SW480 (cell line): Measurements from ENCODE around the gene STARD8.
"Not testable (repeated sequence)": the region's sequence is repeated elsewhere in the genome, so short reads cannot be mapped to it uniquely, and the experiment has no call there.

ENCODE experiments used
- DNase-seq: peaks from one replicate; pipeline ENCODE4 v3.0.0-alpha.2; 2016; ENCODE audit warnings: low spot score

The STARD8 gene, protein sequence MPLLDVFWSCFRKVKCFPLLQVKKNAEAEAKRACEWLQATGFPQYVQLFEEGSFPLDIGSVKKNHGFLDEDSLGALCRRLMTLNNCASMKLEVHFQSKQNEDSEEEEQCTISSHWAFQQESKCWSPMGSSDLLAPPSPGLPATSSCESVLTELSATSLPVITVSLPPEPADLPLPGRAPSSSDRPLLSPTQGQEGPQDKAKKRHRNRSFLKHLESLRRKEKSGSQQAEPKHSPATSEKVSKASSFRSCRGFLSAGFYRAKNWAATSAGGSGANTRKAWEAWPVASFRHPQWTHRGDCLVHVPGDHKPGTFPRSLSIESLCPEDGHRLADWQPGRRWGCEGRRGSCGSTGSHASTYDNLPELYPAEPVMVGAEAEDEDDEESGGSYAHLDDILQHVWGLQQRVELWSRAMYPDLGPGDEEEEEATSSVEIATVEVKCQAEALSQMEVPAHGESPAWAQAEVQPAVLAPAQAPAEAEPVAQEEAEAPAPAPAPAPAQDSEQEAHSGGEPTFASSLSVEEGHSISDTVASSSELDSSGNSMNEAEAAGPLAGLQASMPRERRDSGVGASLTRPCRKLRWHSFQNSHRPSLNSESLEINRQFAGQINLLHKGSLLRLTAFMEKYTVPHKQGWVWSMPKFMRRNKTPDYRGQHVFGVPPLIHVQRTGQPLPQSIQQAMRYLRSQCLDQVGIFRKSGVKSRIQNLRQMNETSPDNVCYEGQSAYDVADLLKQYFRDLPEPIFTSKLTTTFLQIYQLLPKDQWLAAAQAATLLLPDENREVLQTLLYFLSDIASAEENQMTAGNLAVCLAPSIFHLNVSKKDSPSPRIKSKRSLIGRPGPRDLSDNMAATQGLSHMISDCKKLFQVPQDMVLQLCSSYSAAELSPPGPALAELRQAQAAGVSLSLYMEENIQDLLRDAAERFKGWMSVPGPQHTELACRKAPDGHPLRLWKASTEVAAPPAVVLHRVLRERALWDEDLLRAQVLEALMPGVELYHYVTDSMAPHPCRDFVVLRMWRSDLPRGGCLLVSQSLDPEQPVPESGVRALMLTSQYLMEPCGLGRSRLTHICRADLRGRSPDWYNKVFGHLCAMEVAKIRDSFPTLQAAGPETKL

DNA sequence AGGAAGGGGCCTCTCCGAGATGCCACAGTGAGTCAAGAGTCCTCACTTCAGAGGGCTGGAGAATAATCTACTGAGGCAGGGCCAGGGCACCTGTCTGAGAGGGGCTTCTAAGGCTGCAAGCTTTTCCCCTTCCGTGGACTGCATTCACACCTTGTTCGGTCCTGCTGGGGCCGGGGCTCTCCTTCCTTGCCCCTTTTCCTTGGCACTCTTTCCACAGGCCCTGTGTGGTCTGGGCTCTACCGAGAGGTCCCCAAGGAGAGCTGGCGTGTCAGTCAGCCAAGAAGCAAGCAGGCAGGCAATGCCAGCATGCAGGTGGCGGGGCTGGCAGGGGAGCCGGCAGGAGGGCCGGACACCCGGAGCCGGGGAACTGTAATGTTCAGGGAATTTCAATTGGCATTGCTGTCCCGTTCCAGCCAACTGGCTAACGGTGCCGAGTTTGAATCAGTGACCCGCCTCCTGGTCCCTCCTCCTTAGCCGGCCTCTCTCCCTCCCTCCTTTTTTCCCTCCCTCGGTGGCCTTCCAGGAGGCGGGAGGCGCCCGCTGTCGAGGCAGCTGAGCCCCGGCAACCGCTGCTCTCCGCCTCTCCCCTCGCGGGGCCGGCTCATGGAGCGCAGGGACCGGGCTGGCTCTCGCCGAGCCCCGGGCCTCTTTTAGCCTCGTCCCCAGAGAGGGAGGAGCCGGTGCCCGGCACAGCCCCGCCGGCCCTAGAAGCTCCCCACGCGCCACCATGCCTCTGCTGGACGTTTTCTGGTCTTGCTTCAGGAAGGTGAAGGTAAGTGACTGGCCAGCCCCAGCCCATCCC, at the start of gene STARD8:
TSS of gene STARD8 (plus strand) at position 511 of the 802 bp plus-strand sequence. CDS start at position 728, 217 bp downstream.
- peak; percentile 45 for DNase-seq

DNA sequence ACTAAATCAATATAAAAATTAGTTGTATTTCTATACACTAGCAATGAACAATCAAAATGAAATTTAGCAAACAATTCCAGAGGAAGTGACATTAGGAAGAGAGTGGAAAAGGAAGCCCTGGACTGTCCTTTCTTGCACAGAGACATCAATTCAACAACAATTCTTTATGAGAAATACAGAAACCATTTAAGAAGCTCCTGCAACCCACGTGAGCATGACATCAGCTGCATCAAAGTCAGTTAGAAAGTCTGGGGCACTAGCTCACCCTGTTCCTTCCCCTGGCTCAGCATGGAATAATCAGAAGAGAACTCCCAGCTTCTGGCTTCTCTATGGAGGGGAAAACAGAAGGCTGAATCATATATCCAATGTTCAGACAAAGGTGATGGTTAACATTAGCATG, 48.6 kb upstream of the STARD8 start:
- no peak for DNase-seq

DNA sequence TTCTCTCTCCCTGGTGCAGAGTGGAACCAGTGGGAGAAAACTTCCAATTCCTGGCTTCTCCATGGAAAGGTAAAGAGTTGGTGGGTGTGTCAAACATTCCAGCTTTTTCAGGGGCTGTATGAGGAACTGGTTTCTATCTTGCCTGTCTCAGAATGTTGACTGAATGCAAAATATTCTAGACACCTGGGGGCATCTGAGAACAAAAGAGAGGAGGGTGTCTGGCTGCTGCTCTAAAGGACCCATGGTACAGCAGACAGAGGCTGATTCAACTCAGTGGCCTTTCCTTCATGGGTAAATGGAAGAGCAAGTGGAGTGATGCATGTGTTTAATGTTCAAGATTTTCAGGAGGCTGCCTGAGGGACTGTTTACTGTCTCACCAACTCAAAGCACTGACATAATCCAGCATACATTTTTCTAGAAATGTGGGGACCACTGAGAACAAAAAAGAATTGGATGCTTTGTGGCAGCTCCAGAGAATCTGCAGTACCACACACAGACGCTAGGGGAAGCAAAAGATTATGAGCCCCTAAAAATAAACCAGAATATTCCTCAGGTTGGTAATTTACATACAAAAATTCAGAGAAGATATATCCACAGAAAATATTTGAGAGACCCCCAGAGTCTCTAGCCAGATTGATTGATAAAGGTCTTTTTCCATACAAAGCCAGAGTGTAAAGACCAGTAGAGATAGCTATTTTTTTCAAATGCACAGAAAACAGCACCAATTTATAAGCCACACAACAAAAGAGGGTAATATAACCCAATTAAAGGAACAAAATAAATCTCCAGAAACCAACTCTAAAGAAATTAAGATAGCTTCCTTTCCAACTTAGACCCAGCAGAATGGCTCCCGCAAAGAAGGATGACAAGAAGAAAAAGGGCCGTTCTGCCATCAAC, 48.0 kb upstream of the STARD8 start:
- peak; percentile 3 for DNase-seq

DNA sequence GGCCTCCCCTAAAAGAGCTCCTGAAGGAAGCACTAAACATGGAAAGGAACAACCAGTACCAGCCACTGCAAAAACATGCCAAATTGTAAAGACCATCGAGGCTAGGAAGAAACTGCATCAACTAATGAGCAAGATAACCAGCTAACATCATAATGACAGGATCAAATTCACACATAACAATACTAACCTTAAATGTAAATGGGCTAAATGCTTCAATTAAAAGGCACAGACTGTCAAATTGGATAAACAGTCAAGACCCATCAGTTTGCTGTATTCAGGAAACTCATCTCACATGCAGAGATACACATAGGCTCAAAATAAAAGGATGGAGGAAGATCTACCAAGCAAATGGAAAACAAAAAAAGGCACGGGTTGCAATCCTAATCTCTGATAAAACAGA, 43.2 kb upstream of the STARD8 start:
- DNase-seq = not testable (repeated sequence)

DNA sequence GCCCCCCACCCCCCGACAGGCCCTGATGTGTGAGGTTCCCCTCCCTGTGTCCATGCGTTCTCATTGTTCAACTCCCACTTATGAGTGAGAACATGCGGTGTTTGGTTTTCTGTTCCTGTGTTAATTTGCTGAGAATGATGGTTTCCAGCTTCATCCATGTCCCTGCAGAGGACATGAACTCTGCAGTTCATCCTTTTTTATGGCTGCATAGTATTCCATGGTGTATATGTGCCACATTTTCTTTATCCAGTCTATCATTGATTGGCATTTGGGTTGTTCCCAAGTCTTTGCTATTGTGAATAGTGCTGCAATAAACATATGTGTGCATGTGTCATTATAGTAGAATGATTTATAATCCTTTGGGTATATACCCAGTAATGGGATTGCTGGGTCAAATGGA, 32.7 kb upstream of the STARD8 start:
- not testable (repeated sequence) for DNase-seq

DNA sequence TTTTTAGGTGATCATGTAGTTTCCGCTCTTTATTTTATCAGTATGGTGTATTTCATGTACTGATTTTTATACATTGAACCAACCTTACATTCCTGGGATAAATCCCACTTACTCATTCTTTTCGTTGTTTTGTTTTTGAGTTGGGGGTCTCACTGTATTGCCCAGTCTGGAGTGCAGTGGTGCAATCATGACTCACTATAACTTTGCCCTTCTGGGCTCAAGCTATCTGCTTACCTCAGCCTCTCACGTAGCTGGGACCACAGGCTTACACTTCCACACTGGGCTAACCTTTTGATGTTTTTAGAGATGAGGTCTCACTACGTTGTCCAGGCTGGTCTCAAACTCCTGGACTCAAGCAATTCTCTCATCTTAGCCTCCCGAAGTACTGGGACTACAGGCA, 19.5 kb upstream of the STARD8 start:
- DNase-seq = no peak

DNA sequence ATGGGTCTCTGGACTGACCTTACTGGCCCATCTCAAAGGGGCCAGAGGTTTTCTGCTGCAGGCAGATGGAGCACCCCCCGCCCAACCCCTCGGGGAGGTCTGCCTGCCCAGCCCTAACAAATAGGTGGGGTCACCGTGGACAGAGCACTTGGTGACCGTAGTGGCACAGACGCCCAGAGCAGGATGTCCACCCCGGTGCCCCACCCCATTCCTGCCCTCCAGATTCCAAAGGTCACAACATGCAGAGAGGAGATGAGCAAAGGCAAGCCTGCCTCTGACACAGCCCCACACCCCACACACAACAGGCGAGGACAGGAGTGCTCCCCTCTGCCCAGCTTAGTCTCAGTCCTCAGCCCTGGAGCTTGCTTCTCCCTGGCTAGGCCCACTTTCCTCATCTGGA, 17.5 kb upstream of the STARD8 start:
- DNase-seq = not testable (repeated sequence)

DNA sequence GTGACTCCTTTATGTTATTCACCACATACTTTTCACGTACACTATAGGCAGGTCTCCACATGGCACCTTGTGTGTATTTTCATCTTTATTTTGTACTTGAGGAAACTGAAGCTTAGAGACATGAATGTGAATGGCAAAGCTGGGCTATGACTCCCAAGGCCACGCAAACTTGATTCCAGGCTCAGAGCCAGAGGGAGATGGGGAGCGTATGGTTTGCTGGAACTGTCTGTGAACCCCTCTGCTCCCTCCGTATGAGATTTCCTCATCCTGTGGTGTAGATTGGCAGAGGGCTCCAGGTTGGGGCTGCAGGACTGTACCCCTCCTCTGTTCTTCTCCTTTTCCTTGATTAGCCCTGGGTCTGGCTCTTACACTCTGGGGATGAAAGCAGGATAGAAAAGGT, 16.1 kb upstream of the STARD8 start:
- no peak for DNase-seq

DNA sequence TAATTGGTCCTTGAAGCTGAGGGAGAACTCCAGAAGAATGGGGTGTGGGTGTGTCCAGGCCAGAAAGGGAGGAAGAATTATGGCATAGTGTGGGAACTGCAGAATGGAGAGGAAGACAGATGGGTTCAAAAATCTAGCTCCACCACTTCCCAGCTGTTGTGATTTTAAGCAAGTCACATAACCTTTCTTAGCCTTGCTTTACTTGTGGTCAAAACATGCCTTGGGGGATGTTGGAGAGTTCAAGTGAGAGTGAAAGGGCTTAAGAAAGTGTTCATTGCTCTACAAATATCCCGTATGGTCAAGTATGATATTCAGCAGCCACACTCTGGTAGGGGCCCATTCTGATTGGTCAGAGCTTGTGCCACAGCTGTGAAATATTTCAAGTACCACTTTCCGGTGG, 15.0 kb upstream of the STARD8 start:
- no peak for DNase-seq

DNA sequence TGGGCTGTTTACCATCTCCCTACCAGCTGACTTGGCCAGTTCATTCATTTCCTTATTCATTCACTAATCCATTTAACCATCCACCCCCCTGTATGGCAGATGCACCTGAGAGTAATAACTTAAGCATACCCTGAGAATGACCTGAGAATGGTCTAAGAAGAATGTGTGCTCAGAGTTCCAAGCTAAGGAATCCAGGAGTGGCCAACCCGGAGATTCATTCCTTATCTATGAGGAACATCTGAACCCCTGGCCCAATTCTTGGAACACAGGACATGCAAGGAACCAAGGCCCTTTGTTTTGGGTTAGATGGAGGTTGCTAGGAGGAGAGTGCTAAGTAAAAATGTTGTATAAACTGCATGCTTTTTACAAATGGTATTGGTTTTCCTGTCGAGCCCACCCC, 13.5 kb upstream of the STARD8 start:
- DNase-seq = no peak

DNA sequence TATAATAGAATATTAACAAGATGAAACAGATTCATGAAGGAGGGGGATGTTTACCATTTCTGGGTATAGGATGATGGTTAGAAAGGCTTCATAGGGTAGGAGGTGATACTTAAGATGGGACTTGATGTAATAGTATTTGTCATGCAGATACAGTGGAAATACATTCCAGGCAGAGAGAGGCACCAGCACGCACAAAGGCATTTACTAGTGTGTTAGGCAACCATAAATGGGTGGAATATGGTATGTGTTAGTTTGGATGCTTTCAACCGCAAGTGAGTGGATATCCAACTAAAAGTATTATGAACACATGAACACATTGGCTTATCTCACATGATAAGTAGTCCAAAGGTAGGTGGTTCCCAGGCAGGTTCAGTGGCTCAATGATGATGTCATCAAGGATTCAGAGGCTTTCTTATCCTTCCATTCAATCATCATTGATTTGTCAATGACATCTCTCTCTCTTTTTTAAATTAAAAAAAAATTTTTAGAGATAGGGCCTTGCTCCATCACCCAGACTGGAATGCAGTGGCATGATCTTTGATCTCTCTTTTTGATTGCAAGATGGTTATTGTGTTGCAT, 12.7 kb upstream of the STARD8 start:
- DNase-seq = peak; percentile 27

DNA sequence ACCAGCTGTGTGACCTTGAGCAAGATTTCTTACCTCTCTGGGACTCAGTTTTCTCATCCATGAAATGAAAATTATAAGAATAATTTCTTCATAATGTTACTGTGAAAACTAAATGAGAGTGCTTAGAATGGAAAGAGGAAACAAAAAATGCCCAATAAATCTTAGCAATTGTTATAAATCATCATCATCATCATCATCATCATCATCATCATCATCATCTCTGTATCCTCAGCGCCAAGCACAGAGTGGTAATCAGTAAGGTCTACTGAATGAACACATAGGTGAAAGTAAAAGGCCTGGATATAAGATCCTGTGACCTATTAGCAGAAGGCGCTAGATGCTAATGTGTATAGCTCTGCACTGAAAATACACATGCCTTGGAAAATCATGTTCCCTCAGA, 6.8 kb upstream of the STARD8 start:
- no peak for DNase-seq

DNA sequence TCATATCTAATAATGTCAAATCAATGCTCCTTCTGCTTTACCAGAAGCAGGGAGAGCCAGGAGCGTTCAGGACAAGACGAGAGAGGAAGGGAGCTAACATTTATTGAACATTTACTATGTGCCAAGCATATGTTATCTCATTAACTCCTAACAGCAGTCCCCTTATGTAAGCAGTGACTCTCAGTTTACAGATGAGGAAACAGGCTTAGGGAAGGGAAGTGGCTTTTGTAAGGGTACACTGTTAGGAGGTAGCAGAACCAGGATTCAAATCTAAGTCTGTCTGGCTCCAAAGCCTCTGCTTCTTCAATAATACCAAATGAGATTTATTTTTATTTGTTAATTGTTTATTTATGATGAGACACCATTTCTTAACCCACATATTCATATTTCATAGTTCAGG, 2.6 kb upstream of the STARD8 start:
- DNase-seq = no peak

DNA sequence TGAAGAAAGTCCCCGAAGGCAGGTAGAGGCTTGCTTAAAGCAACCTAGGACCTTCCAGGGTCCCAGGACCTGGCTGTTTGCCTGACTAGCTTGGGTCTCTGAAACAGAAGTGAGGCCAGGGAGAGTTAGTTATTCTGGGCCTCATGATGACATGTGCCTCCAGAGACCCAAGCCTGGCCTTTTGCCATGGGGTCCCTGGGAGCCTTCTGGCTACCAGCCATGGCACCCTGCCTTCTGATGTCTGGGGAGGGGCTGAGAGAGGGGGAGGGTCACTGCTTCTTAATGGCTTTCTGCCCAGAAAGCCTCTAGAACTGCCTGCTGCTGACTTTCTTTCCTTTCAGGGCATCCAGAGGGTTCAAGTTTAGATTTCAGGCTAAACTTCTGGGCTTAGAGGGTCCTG, 1.0 kb upstream of the STARD8 start:
- no peak for DNase-seq

DNA sequence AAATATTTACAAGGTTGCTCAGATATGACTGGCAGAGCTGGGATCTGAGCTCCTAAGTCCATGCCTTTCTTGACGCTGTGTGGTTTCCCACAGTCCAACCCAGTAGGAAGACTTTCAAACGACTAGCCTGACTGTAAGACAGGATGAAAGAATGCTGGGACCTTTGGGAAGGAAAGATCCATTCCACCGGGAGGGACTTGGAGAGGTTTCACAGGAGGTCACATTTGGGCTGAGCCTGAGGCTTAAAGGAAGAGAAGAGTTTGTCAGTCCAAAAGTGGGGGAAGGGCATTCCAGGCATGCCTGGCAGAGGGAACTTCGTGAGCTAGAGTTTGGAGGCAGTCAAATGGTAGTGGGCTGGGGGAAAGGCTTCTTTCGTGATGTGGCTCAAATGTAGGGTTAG, 1.5 kb downstream of the STARD8 start:
- DNase-seq = no peak

DNA sequence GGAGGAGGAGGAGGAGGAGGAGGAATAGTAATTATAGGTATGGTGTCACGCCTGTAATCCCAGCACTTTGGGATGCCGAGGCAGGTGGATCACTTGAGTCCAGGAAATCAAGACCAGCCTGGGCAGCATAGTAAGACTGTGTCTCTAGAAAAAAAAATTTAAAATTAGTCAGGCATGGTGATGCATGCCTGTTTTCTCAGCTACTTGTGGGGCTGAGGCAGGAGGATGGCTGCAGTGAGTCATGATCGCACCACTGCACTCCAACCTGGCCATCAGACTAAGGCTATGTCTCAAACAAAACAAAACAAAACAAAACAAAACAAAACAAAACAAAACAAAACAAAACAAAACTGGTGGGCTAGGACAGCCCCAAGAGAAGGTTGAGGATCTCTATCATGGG, 3.0 kb downstream of the STARD8 start:
- DNase-seq = no peak

DNA sequence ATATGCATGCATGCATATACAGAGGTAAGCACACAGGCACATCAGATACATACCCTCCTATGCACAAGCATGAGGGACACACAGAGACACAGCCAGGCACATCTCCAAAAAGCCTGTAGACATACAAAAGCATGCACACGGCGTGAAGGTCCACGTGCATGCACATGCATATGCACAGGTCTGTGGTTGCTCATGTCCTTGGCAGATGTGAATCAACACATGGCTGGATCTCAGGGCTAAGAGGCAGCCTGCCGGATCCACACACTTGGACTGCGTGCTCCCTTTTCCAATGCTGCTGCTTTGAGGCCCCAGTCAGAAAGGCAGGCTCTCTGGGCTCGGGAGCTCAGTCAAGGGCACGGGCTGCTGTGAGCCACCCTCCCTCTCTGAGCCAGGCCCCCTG, 3.6 kb downstream of the STARD8 start:
- no peak for DNase-seq

DNA sequence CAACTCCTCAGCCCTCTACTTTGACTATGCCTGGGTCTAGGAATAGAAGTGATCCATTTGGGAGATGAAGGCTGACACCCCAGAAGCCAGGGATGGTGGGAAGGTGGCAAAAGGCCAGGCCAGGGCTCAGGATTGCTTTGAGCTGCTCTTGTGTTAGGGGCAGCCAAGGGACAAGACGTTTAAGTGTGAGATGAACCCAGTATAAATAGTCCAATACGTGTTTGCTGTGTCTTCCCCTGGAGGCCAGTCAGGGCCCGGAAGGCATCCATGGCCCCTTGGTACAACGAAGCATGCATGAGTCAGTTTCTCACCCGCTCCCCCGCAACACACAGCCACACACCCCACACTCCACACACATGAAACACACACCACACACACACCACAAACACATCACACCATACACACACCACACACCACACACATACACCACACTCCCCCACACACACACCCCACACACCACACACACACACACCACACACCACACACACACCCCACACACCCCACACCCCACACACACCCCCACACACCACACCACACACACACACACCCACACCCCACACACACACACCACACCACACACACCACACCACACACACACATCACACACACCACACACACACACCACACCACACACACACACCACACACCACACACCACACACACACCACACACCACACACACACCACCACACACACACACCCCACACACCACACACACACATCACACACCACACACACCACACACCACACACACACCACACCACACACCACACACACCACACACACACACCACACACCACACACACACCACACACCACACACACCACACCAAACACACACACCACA, 5.1 kb downstream of the STARD8 start:
- no peak for DNase-seq

DNA sequence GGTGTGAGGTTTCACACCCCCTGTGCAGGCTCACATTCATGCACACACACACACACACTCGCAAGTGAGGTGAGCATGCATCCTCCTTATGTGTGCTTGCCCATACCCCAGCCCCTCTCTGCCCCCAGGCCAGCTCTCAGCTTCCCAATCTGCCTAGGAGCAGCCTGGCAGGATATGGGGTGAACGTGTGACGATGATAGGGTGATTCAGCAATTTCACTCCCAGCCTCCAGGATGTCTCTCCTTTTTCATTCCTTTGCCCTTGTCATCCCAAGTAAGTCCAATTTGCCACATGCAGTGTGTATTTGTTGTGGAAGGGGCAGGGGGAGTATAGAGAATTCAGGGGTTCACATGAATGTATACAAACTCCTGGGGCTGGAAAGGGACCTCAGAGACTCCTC, 7.2 kb downstream of the STARD8 start:
- no peak for DNase-seq

DNA sequence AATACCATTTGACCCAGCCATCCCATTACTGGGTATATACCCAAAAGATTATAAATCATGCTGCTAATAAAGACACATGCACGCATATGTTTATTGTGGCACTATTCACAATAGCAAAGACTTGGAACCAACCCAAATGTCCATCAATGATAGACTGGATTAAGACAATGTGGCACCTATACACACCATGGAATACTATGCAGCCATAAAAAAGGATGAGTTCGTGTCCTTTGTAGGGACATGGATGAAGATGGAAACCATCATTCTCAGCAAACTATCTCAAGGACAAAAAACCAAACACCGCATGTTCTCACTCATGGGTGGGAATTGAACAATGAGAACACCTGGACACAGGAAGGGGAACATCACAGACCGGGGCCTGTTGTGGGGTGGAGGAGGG, 9.0 kb downstream of the STARD8 start:
- DNase-seq = not testable (repeated sequence)
